ENCODE measurements around the gene CACNA1S.

CACNA1S gene

GRCh38 chr1:201114245-201115131 lies 2.3 kb upstream of the CACNA1S start:
- DNase-seq: peak; percentile 83

GRCh38 chr1:201113451-201114244 lies 1.4 kb upstream of the CACNA1S start:
- DNase-seq: no peak

- no peak for DNase-seq
Observed at GRCh38 chr1:201112926-201113325, 700 bp upstream of the CACNA1S start.

GRCh38 chr1:201111672-201112071 lies 554 bp downstream of the CACNA1S start:
- DNase-seq: no peak

GRCh38 chr1:201111156-201111555 lies 1.1 kb downstream of the CACNA1S start:
- no peak for DNase-seq

- no peak for DNase-seq
Observed at GRCh38 chr1:201110616-201111015, 1.6 kb downstream of the CACNA1S start.

GRCh38 chr1:201110138-201110537 lies 2.1 kb downstream of the CACNA1S start:
- DNase-seq: no peak

- DNase-seq: no peak
Observed at GRCh38 chr1:201109651-201110050, 2.6 kb downstream of the CACNA1S start.

- DNase-seq: no peak
Observed at GRCh38 chr1:201108614-201109013, 3.6 kb downstream of the CACNA1S start.

GRCh38 chr1:201105688-201106087 lies 6.5 kb downstream of the CACNA1S start:
- DNase-seq: no peak

- no peak for DNase-seq
Observed at GRCh38 chr1:201104141-201104540, 8.1 kb downstream of the CACNA1S start.

GRCh38 chr1:201103666-201104065 lies 8.6 kb downstream of the CACNA1S start:
- no peak for DNase-seq

GRCh38 chr1:201100169-201100930 lies 11.9 kb downstream of the CACNA1S start:
- DNase-seq: no peak

- no peak for DNase-seq
Observed at GRCh38 chr1:201098992-201099677, 13.1 kb downstream of the CACNA1S start.

- DNase-seq: no peak
Observed at GRCh38 chr1:201096977-201097856, 15.0 kb downstream of the CACNA1S start.

GRCh38 chr1:201096041-201096461 lies 16.2 kb downstream of the CACNA1S start:
- no peak for DNase-seq

GRCh38 chr1:201095581-201095980 lies 16.6 kb downstream of the CACNA1S start:
- DNase-seq: no peak

GRCh38 chr1:201094832-201095231 lies 17.4 kb downstream of the CACNA1S start:
- no peak for DNase-seq

GRCh38 chr1:201093962-201094361 lies 18.3 kb downstream of the CACNA1S start:
- DNase-seq: no peak

GRCh38 chr1:201093561-201093960 lies 18.7 kb downstream of the CACNA1S start:
- DNase-seq: no peak

- DNase-seq: no peak
Observed at GRCh38 chr1:201092738-201093137, 19.5 kb downstream of the CACNA1S start.

GRCh38 chr1:201091256-201091655 lies 21.0 kb downstream of the CACNA1S start:
- no peak for DNase-seq
